HepG2 (cell line): ENCODE data around the gene IFNAR2. TPM values are rescaled to one million over a fixed set of nuclear protein-coding genes. Genes with fewer than 3 reads are reported as not detected.

ENCODE experiments used
- ARID4A ChIP-seq: sonication (generic); formaldehyde crosslinking; IDR thresholded peaks from 2 replicates; pipeline ENCODE4 v1.5.0; 2020; ENCODE audit warnings: mild to moderate bottlenecking, missing genetic modification reagents, borderline replicate concordance
- DNMT3B ChIP-seq: conservative IDR thresholded peaks from 2 replicates; pipeline ENCODE4 v1.6.1; 2016; ENCODE audit warnings: missing biosample characterization, control low read depth
- FOXK1 ChIP-seq: sonication (generic); formaldehyde crosslinking; IDR thresholded peaks from 2 replicates; pipeline ENCODE4 v1.4.0; 2020; ENCODE audit warnings: low read depth, missing genetic modification reagents, borderline replicate concordance
- HOXA7 ChIP-seq: sonication (generic); formaldehyde crosslinking; IDR thresholded peaks from 2 replicates; pipeline ENCODE4 v1.8.1; 2022; ENCODE audit warnings: mild to moderate bottlenecking, missing genetic modification reagents, moderate library complexity
- IKZF4 ChIP-seq: sonication (generic); formaldehyde crosslinking; IDR thresholded peaks from 2 replicates; pipeline ENCODE4 v1.5.1; 2020; ENCODE audit warnings: borderline replicate concordance, mild to moderate bottlenecking, low read depth, missing genetic modification reagents; ENCODE audit errors: not compliant biosample characterization
- MEIS2 ChIP-seq: sonication (generic); formaldehyde crosslinking; IDR thresholded peaks from 2 replicates; pipeline ENCODE4 v1.9.0; 2021; ENCODE audit warnings: mild to moderate bottlenecking, missing genetic modification reagents
- PITX1 ChIP-seq: sonication (generic); formaldehyde crosslinking; IDR thresholded peaks from 2 replicates; pipeline ENCODE4 v1.5.1; 2020; ENCODE audit warnings: mild to moderate bottlenecking, missing genetic modification reagents
- TOPORS ChIP-seq: sonication (generic); formaldehyde crosslinking; IDR thresholded peaks from 2 replicates; pipeline ENCODE4 v1.8.0; 2023; ENCODE audit warnings: mild to moderate bottlenecking, missing genetic modification reagents
- XRCC5 ChIP-seq: fragments of 200-400 bp; formaldehyde crosslinking; optimal IDR thresholded peaks from 2 replicates; pipeline ENCODE3; 2017; ENCODE audit warnings: mild to moderate bottlenecking, low read length
- ZBTB2 ChIP-seq: sonication (generic); formaldehyde crosslinking; IDR thresholded peaks from 2 replicates; pipeline ENCODE4 v1.8.0; 2022; ENCODE audit warnings: low read depth, missing genetic modification reagents
- ZBTB42 ChIP-seq: sonication (generic); formaldehyde crosslinking; IDR thresholded peaks from 2 replicates; pipeline ENCODE4 v1.5.0; 2020; ENCODE audit warnings: mild to moderate bottlenecking, missing genetic modification reagents
- ZFP36 ChIP-seq: fragments of 150-350 bp; IDR thresholded peaks from 2 replicates; pipeline ENCODE4 v1.6.1; 2018; ENCODE audit warnings: borderline replicate concordance, low read length, low read depth; ENCODE audit not compliant: partially characterized antibody
- ZNF512B ChIP-seq: sonication (generic); formaldehyde crosslinking; IDR thresholded peaks from 2 replicates; pipeline ENCODE4 v1.5.1; 2020; ENCODE audit warnings: missing genetic modification reagents, mild to moderate bottlenecking, borderline replicate concordance
- ZNF558 ChIP-seq: sonication (generic); formaldehyde crosslinking; IDR thresholded peaks from 2 replicates; pipeline ENCODE4 v1.9.0; 2022; ENCODE audit warnings: mild to moderate bottlenecking, missing genetic modification reagents, borderline replicate concordance
- ZNF724P ChIP-seq: sonication (generic); formaldehyde crosslinking; IDR thresholded peaks from 2 replicates; pipeline ENCODE4 v1.8.0; 2022; ENCODE audit warnings: missing genetic modification reagents, borderline replicate concordance
- ZNF773 ChIP-seq: sonication (generic); formaldehyde crosslinking; IDR thresholded peaks from 2 replicates; pipeline ENCODE4 v1.4.0; 2020; ENCODE audit warnings: missing genetic modification reagents, borderline replicate concordance
- polyA plus RNA-seq, 8 experiments: library from polyadenylated mRNA; depleted of rRNA in 3 of 8; stranded (reverse) in 7 of 8; unstranded in 1 of 8; fragments of >200 nt; fragmentation: Illumina TruSeq in 4 of 8; extraction: Trizol in 4 of 8; gene quantifications; 2 replicates each; pipeline versions ENCODE4 v1.2.1 to v1.2.3, GENCODE V29; 2011 to 2016; ENCODE audit warnings: low read depth in 4 of 8, missing spikeins in 1 of 8, mixed read lengths in 1 of 8; ENCODE audit not compliant: insufficient read depth in 1 of 8
- total RNA-seq, 5 experiments: library from RNA; depleted of rRNA; stranded (reverse); fragments of >200 nt; fragmentation: Illumina TruSeq; extraction: Trizol; gene quantifications; 2 replicates each; pipeline ENCODE4 v1.2.3, GENCODE V29; 2016; ENCODE audit warnings: low read depth in 1 of 5
- TF ChIP-seq, protein P1 (sequence below): sonication (generic); formaldehyde crosslinking; IDR thresholded peaks from 2 replicates; pipeline ENCODE4 v1.4.0; 2020; ENCODE audit warnings: missing genetic modification reagents

IFNAR2 gene
- total and polyA plus RNA-seq, 2 of the 13 experiments (the other 11 are each of a cell fraction or from before 2014, with no cell fraction given): 5.1 to 24.1 TPM

GRCh38 chr21:33229784-33230544, at the start of gene IFNAR2 (continued):
- TF ChIP-seq, protein P1, sequence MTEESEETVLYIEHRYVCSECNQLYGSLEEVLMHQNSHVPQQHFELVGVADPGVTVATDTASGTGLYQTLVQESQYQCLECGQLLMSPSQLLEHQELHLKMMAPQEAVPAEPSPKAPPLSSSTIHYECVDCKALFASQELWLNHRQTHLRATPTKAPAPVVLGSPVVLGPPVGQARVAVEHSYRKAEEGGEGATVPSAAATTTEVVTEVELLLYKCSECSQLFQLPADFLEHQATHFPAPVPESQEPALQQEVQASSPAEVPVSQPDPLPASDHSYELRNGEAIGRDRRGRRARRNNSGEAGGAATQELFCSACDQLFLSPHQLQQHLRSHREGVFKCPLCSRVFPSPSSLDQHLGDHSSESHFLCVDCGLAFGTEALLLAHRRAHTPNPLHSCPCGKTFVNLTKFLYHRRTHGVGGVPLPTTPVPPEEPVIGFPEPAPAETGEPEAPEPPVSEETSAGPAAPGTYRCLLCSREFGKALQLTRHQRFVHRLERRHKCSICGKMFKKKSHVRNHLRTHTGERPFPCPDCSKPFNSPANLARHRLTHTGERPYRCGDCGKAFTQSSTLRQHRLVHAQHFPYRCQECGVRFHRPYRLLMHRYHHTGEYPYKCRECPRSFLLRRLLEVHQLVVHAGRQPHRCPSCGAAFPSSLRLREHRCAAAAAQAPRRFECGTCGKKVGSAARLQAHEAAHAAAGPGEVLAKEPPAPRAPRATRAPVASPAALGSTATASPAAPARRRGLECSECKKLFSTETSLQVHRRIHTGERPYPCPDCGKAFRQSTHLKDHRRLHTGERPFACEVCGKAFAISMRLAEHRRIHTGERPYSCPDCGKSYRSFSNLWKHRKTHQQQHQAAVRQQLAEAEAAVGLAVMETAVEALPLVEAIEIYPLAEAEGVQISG: 0 out of 2 replicates have a peak, but pooled peaks have one; percentile 16
- TF ChIP-seq ZFP36 (no peak), ZBTB2 (CRISPR knock-in tag) (no peak), DNMT3B (CRISPR knock-in tag) (no peak), ZNF512B (CRISPR knock-in tag) (peak; percentile 67; the same call in 1 of the 2 replicates), ZBTB42 (CRISPR knock-in tag) (no peak), ARID4A (CRISPR knock-in tag) (peak; percentile 80; the same call in 1 of the 2 replicates), XRCC5 (peak; percentile 49), HOXA7 (CRISPR knock-in tag) (no peak), ZNF773 (CRISPR knock-in tag) (no peak), FOXK1 (CRISPR knock-in tag) (no peak), IKZF4 (CRISPR knock-in tag) (no peak), ZNF558 (no peak), ZNF724P (CRISPR knock-in tag) (0 out of 2 replicates have a peak, but pooled peaks have one; percentile 49), PITX1 (CRISPR knock-in tag) (no peak), TOPORS (no peak), MEIS2 (0 out of 2 replicates have a peak, but pooled peaks have one; percentile 10)
